LoVo (cell line): ENCODE measurements around the gene TUNAR.

Experiments
- DNase-seq: peaks from one replicate; pipeline ENCODE4 v3.0.0-alpha.2; 2016; ENCODE audit warnings: low spot score

TUNAR gene

GRCh38 chr14:95876761-95877538, at the start of gene TUNAR:
TUNAR (plus strand) TSS chr14:95876832.
- no peak for DNase-seq

- DNase-seq: no peak
These were observed 47.9 kb upstream of the TUNAR start for GRCh38 chr14:95828649-95829265.

GRCh38 chr14:95829321-95829720, 47.3 kb upstream of the TUNAR start:
- no peak for DNase-seq

GRCh38 chr14:95830386-95830785, 46.2 kb upstream of the TUNAR start:
- no peak for DNase-seq

- DNase-seq: no peak
These were observed 45.6 kb upstream of the TUNAR start for GRCh38 chr14:95831041-95831440.

GRCh38 chr14:95831468-95831867, 45.2 kb upstream of the TUNAR start:
- no peak for DNase-seq

GRCh38 chr14:95832012-95832411, 44.6 kb upstream of the TUNAR start:
- DNase-seq: no peak

GRCh38 chr14:95833429-95833828, 43.2 kb upstream of the TUNAR start:
- DNase-seq: no peak

GRCh38 chr14:95834496-95834895, 42.1 kb upstream of the TUNAR start:
- no peak for DNase-seq

- DNase-seq: no peak
These were observed 41.4 kb upstream of the TUNAR start for GRCh38 chr14:95835121-95835730.

- no peak for DNase-seq
These were observed 37.8 kb upstream of the TUNAR start for GRCh38 chr14:95838862-95839261.

GRCh38 chr14:95840094-95840700, 36.4 kb upstream of the TUNAR start:
- no peak for DNase-seq

- no peak for DNase-seq
These were observed 35.0 kb upstream of the TUNAR start for GRCh38 chr14:95841668-95842067.

GRCh38 chr14:95849761-95850160, 26.9 kb upstream of the TUNAR start:
- DNase-seq: no peak

GRCh38 chr14:95850429-95850828, 26.2 kb upstream of the TUNAR start:
- no peak for DNase-seq

GRCh38 chr14:95855606-95856005, 21.0 kb upstream of the TUNAR start:
- DNase-seq: no peak

GRCh38 chr14:95857275-95857674, 19.4 kb upstream of the TUNAR start:
- no peak for DNase-seq

- no peak for DNase-seq
These were observed 17.7 kb upstream of the TUNAR start for GRCh38 chr14:95858893-95859292.

- no peak for DNase-seq
These were observed 14.4 kb upstream of the TUNAR start for GRCh38 chr14:95862243-95862642.

- no peak for DNase-seq
These were observed 13.3 kb upstream of the TUNAR start for GRCh38 chr14:95863295-95863694.

GRCh38 chr14:95869776-95870175, 6.9 kb upstream of the TUNAR start:
- DNase-seq: no peak

GRCh38 chr14:95870772-95871171, 5.9 kb upstream of the TUNAR start:
- no peak for DNase-seq

- DNase-seq: no peak
These were observed 5.1 kb upstream of the TUNAR start for GRCh38 chr14:95871531-95871930.
